ENCODE data around the gene DAND5.

Gene DAND5

GRCh38 chr19:13011653-13012389 lies 42.4 kb downstream of the DAND5 start:
- DNase-seq = no peak

- no peak for DNase-seq
Measured at GRCh38 chr19:13012390-13012689, 43.0 kb downstream of the DAND5 start.

DNA sequence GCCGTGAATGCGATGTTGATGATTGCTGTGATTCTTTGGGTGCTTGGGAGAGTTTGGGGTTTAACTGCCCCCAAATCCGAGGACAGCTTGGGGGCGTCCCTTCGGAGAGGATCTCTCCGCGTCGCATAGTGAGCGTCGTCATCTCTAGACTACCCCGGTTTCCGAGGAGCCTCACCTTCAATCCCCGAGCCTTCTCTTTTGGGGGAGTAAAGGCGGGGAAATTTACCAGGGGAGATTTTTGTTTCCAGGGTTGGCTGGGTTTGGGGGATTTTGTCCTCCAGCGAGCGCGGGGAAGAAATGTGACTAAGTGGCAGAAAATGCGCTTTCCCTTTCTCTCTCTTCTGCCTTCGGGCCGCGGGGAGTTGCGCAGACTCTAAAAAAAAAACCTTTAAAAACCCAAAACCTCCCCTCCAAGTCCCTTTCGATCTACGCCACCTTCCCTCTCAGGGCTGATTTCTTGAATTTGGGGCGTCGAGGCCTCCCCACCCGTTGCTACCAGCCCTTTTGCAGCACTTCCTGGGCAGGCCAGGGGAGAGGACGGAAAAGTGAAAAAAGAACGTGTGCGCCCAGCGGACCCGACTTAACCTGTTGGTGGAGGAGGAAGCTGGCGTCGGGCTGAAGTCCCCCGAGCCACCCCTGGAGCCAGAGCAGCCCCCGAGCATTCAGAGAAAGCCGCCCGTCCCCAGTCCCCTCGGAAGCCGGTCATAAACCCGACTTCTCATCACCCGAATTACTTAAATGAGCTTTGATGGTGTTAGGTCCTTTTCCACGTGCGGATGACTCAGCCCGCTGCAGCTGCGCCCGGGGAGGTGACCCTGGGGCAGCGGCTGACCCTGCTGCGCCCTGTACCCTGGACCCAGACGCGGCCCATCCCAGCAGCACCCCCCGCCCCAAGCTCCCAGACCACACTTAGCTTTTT lies 43.6 kb downstream of the DAND5 start:
- peak; percentile 31 for DNase-seq

DNA sequence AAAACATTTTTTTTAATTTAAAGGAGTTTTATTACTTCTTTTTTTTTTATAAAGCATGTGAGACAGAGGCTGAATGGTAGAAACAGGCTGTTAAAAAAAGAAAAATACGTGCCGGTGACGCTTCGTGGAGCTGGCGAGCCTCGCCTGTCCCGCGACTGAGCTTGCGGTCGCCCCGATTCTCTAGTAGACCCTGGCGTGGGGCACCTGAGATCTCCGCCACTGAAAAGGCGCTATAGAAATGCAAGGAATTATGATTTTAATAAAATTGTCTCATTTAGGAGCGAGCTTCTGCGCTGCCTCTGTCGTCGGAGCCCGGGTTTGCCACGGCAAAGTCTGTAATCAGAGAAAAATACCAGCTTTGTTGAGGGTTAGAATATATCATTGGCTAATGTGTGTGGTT lies 44.3 kb downstream of the DAND5 start:
- DNase-seq = no peak

DNA sequence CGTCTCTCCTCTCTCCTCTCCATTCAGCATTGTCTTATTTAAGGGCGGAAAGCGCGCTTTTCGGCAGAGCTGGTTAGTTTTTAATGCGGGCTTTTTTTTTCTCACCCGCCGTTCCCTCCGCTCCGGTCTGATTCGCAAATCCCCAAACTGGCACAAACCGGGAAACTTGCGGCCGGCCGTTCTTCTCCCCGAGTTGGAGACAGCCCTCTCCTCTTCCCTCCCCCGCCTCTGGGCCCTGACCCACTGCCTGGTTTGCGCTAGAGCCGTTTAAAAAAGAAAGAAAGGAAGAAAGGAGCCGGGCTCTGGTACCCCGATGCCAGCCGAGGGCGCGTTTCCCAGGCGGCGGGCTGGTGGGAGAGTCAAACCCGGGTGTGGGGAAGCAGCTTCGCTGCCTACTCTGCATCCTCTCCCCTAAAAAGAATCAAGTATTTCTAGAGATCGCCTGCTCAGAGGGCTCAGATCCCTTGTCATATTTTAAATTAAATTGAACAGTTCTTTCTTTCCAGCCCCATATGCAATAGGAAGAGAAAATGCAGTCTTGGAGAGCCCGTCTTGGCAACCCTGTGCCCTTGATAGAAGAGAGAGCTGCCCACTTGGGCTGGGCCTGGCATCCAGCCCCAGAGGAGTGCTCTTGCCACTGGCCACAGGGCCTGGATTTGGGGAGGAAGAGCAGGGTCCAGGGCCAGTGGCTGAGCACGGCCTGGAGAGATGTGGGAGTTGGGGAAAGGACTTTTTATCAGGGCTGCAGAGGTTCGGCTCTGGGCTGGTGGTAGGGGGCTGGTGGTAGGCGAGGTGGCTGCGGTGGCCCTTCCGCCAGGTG lies 44.9 kb downstream of the DAND5 start:
- DNase-seq = no peak

DNA sequence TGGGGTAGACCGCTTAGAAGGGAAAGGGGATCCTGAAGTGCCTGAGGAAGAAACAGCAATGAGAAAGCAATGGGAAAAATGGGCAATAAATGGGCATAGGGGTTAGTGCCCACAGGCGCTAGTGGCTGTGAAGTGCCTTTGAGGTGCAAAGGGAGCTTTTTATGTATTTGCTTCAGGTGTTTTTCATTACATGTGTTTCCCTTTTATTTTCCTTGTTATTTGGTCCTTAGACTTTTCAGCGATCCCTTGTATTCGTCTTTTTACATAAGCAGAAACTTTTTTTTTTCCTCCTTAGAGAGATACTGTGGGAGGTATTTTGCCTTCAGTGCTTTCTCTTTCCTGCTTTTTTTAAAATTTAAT lies 45.5 kb downstream of the DAND5 start:
- DNase-seq = no peak

GRCh38 chr19:13015361-13016223 lies 46.2 kb downstream of the DAND5 start:
- DNase-seq = no peak

- DNase-seq = no peak
Measured at GRCh38 chr19:13016245-13016627, 46.9 kb downstream of the DAND5 start.

GRCh38 chr19:13016628-13017305 lies 47.4 kb downstream of the DAND5 start:
- no peak for DNase-seq

DNA sequence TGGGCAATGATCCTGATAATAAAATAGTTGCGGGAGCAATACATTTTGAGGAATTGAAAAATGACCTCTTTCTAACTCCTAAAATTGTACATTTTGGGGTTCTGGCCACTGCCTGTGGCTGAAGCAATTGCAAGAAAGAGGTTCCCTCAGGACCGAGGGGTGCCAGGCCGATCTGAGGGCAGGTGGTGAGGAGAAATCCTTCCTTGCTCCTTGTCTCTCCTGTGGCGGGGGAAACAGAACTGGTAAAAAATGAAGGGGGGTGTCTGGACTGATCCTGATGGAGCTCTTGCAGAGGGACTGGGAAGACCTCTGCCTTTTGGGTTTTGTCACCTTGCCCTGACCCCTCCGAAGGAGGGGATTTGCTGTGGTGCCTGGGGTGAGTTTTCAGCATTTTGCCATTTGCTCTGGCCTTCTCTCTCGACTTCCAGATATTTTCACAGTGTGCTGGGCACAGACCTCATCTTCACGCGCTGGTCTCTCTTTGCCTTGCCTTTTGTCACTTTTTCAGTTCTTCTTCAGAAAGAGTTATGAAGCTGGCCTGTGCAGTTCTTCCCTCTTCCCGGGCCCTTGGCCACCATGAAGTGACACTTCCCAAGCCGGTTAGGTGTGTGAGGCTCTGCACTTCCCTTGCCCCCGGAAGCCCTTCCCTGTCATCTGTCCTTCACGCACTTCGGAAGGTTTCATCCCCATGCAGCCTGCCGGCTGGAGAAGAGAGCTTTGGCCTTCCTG lies 48.1 kb downstream of the DAND5 start:
- DNase-seq = no peak

DNA sequence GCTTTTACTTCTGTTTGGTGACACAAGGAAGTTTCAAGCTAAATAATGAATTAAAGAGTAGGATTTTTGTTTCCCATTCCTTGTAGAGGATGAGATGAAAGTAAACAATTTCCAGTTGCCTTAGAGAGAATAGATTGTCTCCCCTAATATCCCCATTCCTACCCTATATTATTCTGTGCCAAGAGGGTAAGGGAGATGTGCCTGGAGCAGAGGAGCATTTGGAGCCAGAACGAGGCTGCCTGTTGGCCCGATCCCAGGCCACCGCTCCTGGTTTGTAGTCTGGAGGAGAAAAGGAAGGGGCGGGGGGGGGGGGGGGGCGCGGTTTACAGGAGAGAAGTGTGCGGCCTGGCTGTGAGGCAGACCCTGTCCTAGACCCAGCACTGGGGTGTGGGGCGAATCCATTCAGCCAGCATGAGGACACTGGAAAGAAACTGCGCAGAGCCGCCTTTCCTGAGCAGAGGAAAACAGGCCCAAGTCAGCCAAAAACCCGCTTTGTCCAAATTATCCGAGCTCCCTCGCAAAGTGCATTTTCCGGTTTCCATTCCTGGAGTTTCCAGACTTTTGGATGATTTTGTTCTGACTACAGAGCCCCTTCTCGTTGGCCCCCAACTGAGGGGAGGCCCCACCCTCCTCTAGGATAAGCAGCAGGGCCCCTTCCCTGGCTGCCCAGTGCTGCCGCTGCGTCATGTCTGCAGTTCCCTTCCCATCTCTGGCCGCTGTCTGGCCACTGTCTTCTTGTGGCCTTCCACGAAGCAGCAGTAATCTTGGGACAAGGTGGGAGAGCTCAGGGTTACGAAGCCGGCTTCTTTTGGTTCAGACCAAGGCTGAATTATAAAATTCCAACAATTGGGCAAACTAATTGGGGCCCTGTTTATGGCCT lies 48.9 kb downstream of the DAND5 start:
- DNase-seq = no peak

GRCh38 chr19:13019332-13019731 lies 50.0 kb downstream of the DAND5 start:
- no peak for DNase-seq

GRCh38 chr19:13020002-13020414 lies 50.6 kb downstream of the DAND5 start:
- no peak for DNase-seq

GRCh38 chr19:13022111-13022858 lies 52.9 kb downstream of the DAND5 start:
- DNase-seq = no peak

DNA sequence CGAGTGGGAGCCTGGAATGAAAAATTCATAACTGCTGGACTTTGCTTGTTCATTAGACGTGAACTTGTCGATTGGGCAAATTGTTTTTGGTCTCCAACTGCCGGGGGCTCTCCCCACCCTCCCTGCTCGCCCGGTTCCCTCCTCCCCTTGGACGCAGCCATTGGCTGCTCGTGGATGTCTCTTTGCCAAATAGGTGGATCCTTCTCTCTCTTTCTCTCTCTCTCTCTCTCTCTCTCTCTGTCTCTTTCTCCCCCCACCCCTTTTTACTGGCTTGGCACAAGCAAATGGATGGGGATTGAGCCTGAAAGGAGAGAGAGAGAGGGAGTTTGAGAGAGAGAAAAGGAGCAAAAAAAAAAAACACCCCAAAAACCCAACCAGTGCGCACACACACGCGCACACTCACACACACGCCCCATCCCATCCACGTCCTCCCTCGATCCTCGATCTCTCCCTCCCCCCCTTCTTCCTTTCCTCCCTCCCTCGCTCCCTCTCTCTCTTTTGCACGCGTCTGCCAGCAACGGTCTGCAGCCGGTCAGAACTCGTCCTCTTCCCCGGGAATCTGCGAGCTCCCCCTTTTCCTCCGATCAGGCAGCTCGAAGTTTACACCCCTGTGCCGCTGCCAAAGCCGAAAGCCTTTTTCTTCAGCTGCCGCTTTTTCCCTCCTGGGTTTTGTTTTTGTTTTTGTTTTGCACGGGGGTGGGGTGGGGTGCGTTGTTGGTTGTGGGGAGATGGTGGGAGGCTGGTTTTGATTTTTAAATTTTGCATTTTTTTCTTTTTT lies 53.7 kb downstream of the DAND5 start:
- DNase-seq = no peak

GRCh38 chr19:13023656-13024055 lies 54.3 kb downstream of the DAND5 start:
- DNase-seq = no peak

Data from CD4-positive, alpha-beta T cell treated with Interleukin-10 for 1 hour (primary cell).